Esophagus muscularis mucosa (tissue), 4 donors: ENCODE data around the gene TBR1. TPM values are rescaled to one million over a fixed set of nuclear protein-coding genes. Genes with fewer than 3 reads are reported as not detected.
A peak's percentile ranks its signal among the peaks of the same experiment; 100 is the strongest.

Experiments used
- DNase-seq: peaks from one replicate; pipeline ENCODE4 v3.0.0-alpha.2; 2017; ENCODE audit errors: extremely low spot score
- H3K27ac ChIP-seq, 4 donors: fragments of 200-600 bp; sonication (generic); replicated peaks in 1 of 4; 1 replicate in 3 of 4; 2 replicates in 1 of 4; pipeline ENCODE4 v1.5.1; 2016 to 2019; ENCODE audit warnings: mild to moderate bottlenecking in 1 of 4
- H3K27me3 ChIP-seq, 4 donors: fragments of 200-600 bp; sonication (generic); one replicate each; pipeline versions ENCODE4 v1.5.1 to v1.6.0; 2016 to 2019
- H3K36me3 ChIP-seq, 4 donors: fragments of 200-600 bp; sonication (generic); one replicate each; pipeline ENCODE4 v1.5.1; 2016 to 2019
- H3K4me1 ChIP-seq, 4 donors: fragments of 200-600 bp; sonication (generic); one replicate each; pipeline ENCODE4 v1.5.1; 2016 to 2019
- H3K4me3 ChIP-seq, 4 donors: fragments of 200-600 bp; sonication (generic); 1 replicate in 2 of 4; 2 replicates in 2 of 4; pipeline ENCODE4 v1.5.1; 2016 to 2019; ENCODE audit warnings: mild to moderate bottlenecking in 4 of 4, moderate library complexity in 1 of 4
- H3K9me3 ChIP-seq, 4 donors: fragments of 200-600 bp; sonication (generic); 1 replicate in 3 of 4; 2 replicates in 1 of 4; pipeline ENCODE4 v1.5.1; 2016 to 2019
- CTCF ChIP-seq, 3 experiments: fragments of 200-600 bp in 2 of 3; fragments of 450-650 bp in 1 of 3; sonication (generic) in 2 of 3; IDR thresholded peaks; one replicate each; pipeline ENCODE4 v1.5.1; 2017 to 2019; ENCODE audit warnings: antibody characterized with exemption in 3 of 3, mild to moderate bottlenecking in 2 of 3, moderate library complexity in 1 of 3
- EP300 ChIP-seq: sonication (generic); formaldehyde crosslinking; IDR thresholded peaks from one replicate; pipeline ENCODE4 v1.6.1; 2017; ENCODE audit warnings: antibody characterized with exemption
- POLR2A ChIP-seq: fragments of 450-650 bp; IDR thresholded peaks from one replicate; pipeline ENCODE4 v1.6.1; 2017; ENCODE audit warnings: antibody characterized with exemption, moderate library complexity, mild to moderate bottlenecking, low read depth
- POLR2AphosphoS5 ChIP-seq, 2 donors: sonication (generic); formaldehyde crosslinking; IDR thresholded peaks; one replicate each; pipeline ENCODE4 v1.6.1; 2017; ENCODE audit warnings: antibody characterized with exemption in 2 of 2
- WGBS: methylation state at CpG from one replicate; pipeline ENCODE4 v1.1.5; 2018; 5-methylcytosine and 5-hydroxymethylcytosine counted together
- intact Hi-C: fragments of 100-400 bp; cut with DNase I; formaldehyde crosslinking; loops from one replicate; pipeline ENCODE4 v1.15.1; 2023
- total RNA-seq, 4 donors: library from RNA; depleted of rRNA; stranded (reverse); fragments of >200 nt; gene quantifications; one replicate each; pipeline versions ENCODE4 v1.1.0 to v1.2.1, GENCODE V29; 2016

The TBR1 gene
- total RNA-seq, 4 donors from 2014 or later = not detected

- DNase-seq = no peak
These were observed 776 bp downstream of the TBR1 start for GRCh38 chr2:161416708-161417437.

GRCh38 chr2:161417438-161418274 is 1.6 kb downstream of the TBR1 start:
- Histone ChIP-seq H3K4me1 (peaks cover 40 to 56% (median 49%) of the 10 kb centered on the region in 4 donors), H3K9me3 (no peaks in the 10 kb centered on the region), H3K4me3 (peak overlapping the region in 1 of 4 donors; percentile 11), H3K27me3 (peaks cover 5 to 89% (median 77%) of the 10 kb centered on the region in 4 donors), H3K36me3 (no peaks in the 10 kb centered on the region), H3K27ac (no peak overlapping the region)
- intact Hi-C loops = no loop called here
- no peak for TF ChIP-seq POLR2A
- no peak for TF ChIP-seq EP300
- no peak for TF ChIP-seq CTCF (IDR thresholded peaks at IDR 0.05)
- no peak for TF ChIP-seq POLR2AphosphoS5 (IDR thresholded peaks at IDR 0.05)
- 14% methylated on average over 21 of the region's 21 CpGs for WGBS
- no peak for DNase-seq

More at GRCh38 chr2:161416708-161417437, 776 bp downstream of the TBR1 start:
- Histone ChIP-seq H3K9me3 (no peaks in the 10 kb centered on the region), H3K36me3 (no peaks in the 10 kb centered on the region), H3K4me3 (peak overlapping the region in 2 of 4 donors; percentile 9 to 11), H3K27ac (no peak overlapping the region), H3K4me1 (peaks cover 40 to 56% (median 49%) of the 10 kb centered on the region in 4 donors), H3K27me3 (peaks cover 5 to 81% (median 70%) of the 10 kb centered on the region in 4 donors)
- WGBS = 11% methylated on average over 38 of the region's 41 CpGs
- intact Hi-C loops = no loop called here
- no peak for TF ChIP-seq POLR2AphosphoS5 (IDR thresholded peaks at IDR 0.05)
- no peak for TF ChIP-seq POLR2A
- TF ChIP-seq EP300 = no peak
- TF ChIP-seq CTCF (IDR thresholded peaks at IDR 0.05) = no peak

- H3K9me3 ChIP-seq = no peaks in the 10 kb centered on the region
- H3K36me3 ChIP-seq = no peaks in the 10 kb centered on the region
- TF ChIP-seq CTCF (IDR thresholded peaks at IDR 0.05) = no peak
- no peak for TF ChIP-seq POLR2AphosphoS5 (IDR thresholded peaks at IDR 0.05)
- TF ChIP-seq EP300 = no peak
- no peak for TF ChIP-seq POLR2A
- peaks cover 41 to 60% (median 52%) of the 10 kb centered on the region in 4 donors for H3K4me1 ChIP-seq
- 9% methylated on average over 13 of the region's 15 CpGs for WGBS
- DNase-seq = no peak
- intact Hi-C loops = no loop called here
- H3K4me3 ChIP-seq = peak overlapping the region in 2 of 4 donors; percentile 19 to 26
- peaks cover 5 to 96% (median 83%) of the 10 kb centered on the region in 4 donors for H3K27me3 ChIP-seq
- H3K27ac ChIP-seq = no peak overlapping the region
These were observed 2.2 kb downstream of the TBR1 start for GRCh38 chr2:161418275-161418714.

- H3K9me3 ChIP-seq = no peaks in the 10 kb centered on the region
- no peak for DNase-seq
- H3K4me1 ChIP-seq = peaks cover 45 to 64% (median 58%) of the 10 kb centered on the region in 4 donors
- intact Hi-C loops = no loop called here
- no peak overlapping the region for H3K27ac ChIP-seq
- peak overlapping the region in 3 of 4 donors; percentile 19 to 35 (median 26) for H3K4me3 ChIP-seq
- H3K36me3 ChIP-seq = no peaks in the 10 kb centered on the region
- TF ChIP-seq POLR2A = no peak
- no peak for TF ChIP-seq CTCF (IDR thresholded peaks at IDR 0.05)
- no peak for TF ChIP-seq POLR2AphosphoS5 (IDR thresholded peaks at IDR 0.05)
- TF ChIP-seq EP300 = no peak
- 8% methylated on average over 35 of the region's 49 CpGs for WGBS
- peaks cover 5 to 100% (median 90%) of the 10 kb centered on the region in 4 donors for H3K27me3 ChIP-seq
These were observed 2.9 kb downstream of the TBR1 start for GRCh38 chr2:161418715-161419637.
